ENCODE results near the gene VWF.

GRCh38 chr12:5966486-5967095, 157.9 kb downstream of the VWF start:
- no peak for TF ChIP-seq EZH2 (IDR thresholded peaks at IDR 0.05; ENCODE audit: low read length)
- TF ChIP-seq, protein P1, sequence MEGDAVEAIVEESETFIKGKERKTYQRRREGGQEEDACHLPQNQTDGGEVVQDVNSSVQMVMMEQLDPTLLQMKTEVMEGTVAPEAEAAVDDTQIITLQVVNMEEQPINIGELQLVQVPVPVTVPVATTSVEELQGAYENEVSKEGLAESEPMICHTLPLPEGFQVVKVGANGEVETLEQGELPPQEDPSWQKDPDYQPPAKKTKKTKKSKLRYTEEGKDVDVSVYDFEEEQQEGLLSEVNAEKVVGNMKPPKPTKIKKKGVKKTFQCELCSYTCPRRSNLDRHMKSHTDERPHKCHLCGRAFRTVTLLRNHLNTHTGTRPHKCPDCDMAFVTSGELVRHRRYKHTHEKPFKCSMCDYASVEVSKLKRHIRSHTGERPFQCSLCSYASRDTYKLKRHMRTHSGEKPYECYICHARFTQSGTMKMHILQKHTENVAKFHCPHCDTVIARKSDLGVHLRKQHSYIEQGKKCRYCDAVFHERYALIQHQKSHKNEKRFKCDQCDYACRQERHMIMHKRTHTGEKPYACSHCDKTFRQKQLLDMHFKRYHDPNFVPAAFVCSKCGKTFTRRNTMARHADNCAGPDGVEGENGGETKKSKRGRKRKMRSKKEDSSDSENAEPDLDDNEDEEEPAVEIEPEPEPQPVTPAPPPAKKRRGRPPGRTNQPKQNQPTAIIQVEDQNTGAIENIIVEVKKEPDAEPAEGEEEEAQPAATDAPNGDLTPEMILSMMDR (optimal IDR thresholded peaks at IDR 0.05 in 1 of 3, IDR thresholded peaks at IDR 0.05 in 1 of 3, conservative IDR thresholded peaks at IDR 0.05 in 1 of 3; ENCODE audit: extremely low read depth in 1 of 3, insufficient read depth in 2 of 3, low read length in 3 of 3) = no peak
